ENCODE measurements around the gene PDZD4. TPM values are rescaled to one million over a fixed set of nuclear protein-coding genes. Genes with fewer than 3 reads are reported as not detected.

Gene PDZD4
- total RNA-seq, 2 donors from 2014 or later = 2.1 to 7.1 TPM

DNA sequence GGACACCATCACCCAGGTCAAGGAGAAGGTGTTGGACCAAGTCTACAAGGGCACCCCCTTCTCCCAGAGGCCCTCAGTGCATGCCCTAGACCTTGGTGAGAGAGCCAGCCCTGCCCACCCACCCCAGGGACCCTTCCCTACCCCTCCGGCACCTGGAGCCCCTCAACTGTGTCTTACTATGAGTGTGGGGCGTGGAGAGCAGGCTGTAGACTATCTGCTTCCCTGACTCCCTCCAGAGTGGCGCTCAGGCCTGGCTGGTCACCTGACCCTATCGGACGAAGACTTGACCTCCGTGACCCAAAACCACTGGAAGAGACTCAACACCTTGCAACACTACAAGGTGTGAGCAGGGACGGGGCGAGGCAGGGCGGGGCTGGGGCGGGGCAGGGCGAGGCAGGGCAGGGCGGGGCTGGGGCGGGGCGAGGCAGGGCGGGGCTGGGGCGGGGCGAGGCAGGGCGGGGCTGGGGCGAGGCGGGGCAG lies 54.2 kb downstream of the PDZD4 start:
- no peak for TF ChIP-seq CTCF (IDR thresholded peaks at IDR 0.05)
- no peak overlapping the region for H3K27ac ChIP-seq
- no peaks in the 10 kb centered on the region for H3K27me3 ChIP-seq
- H3K9me3 ChIP-seq = no peaks in the 10 kb centered on the region
- no peaks in the 10 kb centered on the region for H3K36me3 ChIP-seq
- no peak for DNase-seq (ENCODE audit: low spot score)
- no peak overlapping the region for H3K4me3 ChIP-seq
- H3K4me1 ChIP-seq = peaks cover 0 to 13% of the 10 kb centered on the region in 2 donors

GRCh38 chrX:153775293-153776119 lies 54.8 kb downstream of the PDZD4 start:
- no peaks in the 10 kb centered on the region for H3K9me3 ChIP-seq
- H3K27ac ChIP-seq = no peak overlapping the region
- H3K4me3 ChIP-seq = no peak overlapping the region
- DNase-seq (ENCODE audit: low spot score) = no peak
- no peaks in the 10 kb centered on the region for H3K36me3 ChIP-seq
- no peak for TF ChIP-seq CTCF (IDR thresholded peaks at IDR 0.05)
- H3K4me1 ChIP-seq = peaks cover 0 to 6% of the 10 kb centered on the region in 2 donors
- no peaks in the 10 kb centered on the region for H3K27me3 ChIP-seq

- Histone ChIP-seq H3K27me3 (no peaks in the 10 kb centered on the region), H3K4me3 (no peak overlapping the region), H3K27ac (no peak overlapping the region), H3K9me3 (no peaks in the 10 kb centered on the region), H3K36me3 (no peaks in the 10 kb centered on the region), H3K4me1 (no peaks in the 10 kb centered on the region)
- no peak for TF ChIP-seq CTCF (IDR thresholded peaks at IDR 0.05)
- no peak for DNase-seq (ENCODE audit: low spot score)
Observed at GRCh38 chrX:153774576-153775292, 55.6 kb downstream of the PDZD4 start.

GRCh38 chrX:153773741-153774575 lies 56.4 kb downstream of the PDZD4 start:
- H3K27me3 ChIP-seq = no peaks in the 10 kb centered on the region
- no peaks in the 10 kb centered on the region for H3K9me3 ChIP-seq
- TF ChIP-seq CTCF (IDR thresholded peaks at IDR 0.05) = no peak
- no peaks in the 10 kb centered on the region for H3K36me3 ChIP-seq
- DNase-seq (ENCODE audit: low spot score) = no peak
- H3K4me1 ChIP-seq = no peaks in the 10 kb centered on the region
- no peak overlapping the region for H3K27ac ChIP-seq
- no peak overlapping the region for H3K4me3 ChIP-seq

DNA sequence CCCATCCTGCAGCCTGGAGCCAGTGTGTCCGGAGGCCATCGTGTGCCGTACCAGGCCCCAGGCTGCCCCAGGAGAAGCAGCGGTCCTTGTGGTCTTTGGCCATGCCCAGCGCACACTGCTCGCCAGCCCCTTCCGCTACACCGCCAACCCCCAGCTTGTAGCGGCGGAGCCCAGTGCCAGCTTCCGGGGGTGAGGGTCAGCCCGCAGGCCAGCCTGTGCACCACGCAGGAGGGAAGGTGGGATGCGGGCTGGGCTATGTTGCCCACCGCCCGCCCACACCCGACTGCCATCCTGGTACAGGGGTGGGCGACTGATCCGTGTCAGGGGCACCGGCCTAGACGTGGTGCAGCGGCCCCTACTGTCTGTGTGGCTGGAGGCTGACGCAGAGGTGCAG lies 57.1 kb downstream of the PDZD4 start:
- no peaks in the 10 kb centered on the region for H3K4me1 ChIP-seq
- H3K36me3 ChIP-seq = no peaks in the 10 kb centered on the region
- H3K27me3 ChIP-seq = no peaks in the 10 kb centered on the region
- no peak overlapping the region for H3K4me3 ChIP-seq
- no peak for DNase-seq (ENCODE audit: low spot score)
- TF ChIP-seq CTCF (IDR thresholded peaks at IDR 0.05) = no peak
- no peaks in the 10 kb centered on the region for H3K9me3 ChIP-seq
- no peak overlapping the region for H3K27ac ChIP-seq

All from right atrium auricular region (tissue), 2 donors.